GM12865 (cell line): ENCODE results near the gene DNAAF5.

Experiments used
- DNase-seq: peaks from one replicate; pipeline ENCODE4 v3.0.0; 2010; ENCODE audit warnings: low read depth
- H3K4me3 ChIP-seq: 2 replicates; pipeline ENCODE4 v1.5.1; 2011; ENCODE audit warnings: mild to moderate bottlenecking, low read depth, low read length, control low read depth
- TF ChIP-seq, protein P1 (sequence below): IDR thresholded peaks from 2 replicates; pipeline ENCODE4 v1.5.1; 2011; ENCODE audit warnings: low read length, control low read depth, low read depth, inconsistent platforms; ENCODE audit not compliant: insufficient read depth; ENCODE audit errors: missing control alignments

DNAAF5 gene

DNA sequence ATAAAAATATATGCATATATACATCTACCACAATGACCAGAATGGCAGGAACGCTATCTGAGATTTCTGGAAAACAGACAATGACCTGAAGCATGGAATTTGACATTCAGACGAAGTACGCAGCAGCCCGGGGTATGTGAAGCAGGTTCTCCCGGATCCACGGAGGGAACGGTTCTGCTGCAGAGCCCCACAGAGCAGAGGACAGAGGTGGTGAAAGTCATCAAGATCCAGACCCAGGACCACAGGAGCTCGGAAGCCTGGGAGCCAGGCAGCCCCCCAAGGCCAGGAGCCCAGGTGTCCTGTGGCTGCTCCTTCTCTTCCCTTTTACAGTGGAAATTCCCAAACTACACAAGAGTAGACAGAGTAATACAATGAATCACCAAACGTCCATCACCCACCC is 42.1 kb upstream of the DNAAF5 start:
- DNase-seq: no peak
- H3K4me3 ChIP-seq: no peak overlapping the region
- TF ChIP-seq, protein P1, sequence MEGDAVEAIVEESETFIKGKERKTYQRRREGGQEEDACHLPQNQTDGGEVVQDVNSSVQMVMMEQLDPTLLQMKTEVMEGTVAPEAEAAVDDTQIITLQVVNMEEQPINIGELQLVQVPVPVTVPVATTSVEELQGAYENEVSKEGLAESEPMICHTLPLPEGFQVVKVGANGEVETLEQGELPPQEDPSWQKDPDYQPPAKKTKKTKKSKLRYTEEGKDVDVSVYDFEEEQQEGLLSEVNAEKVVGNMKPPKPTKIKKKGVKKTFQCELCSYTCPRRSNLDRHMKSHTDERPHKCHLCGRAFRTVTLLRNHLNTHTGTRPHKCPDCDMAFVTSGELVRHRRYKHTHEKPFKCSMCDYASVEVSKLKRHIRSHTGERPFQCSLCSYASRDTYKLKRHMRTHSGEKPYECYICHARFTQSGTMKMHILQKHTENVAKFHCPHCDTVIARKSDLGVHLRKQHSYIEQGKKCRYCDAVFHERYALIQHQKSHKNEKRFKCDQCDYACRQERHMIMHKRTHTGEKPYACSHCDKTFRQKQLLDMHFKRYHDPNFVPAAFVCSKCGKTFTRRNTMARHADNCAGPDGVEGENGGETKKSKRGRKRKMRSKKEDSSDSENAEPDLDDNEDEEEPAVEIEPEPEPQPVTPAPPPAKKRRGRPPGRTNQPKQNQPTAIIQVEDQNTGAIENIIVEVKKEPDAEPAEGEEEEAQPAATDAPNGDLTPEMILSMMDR: no peak

DNA sequence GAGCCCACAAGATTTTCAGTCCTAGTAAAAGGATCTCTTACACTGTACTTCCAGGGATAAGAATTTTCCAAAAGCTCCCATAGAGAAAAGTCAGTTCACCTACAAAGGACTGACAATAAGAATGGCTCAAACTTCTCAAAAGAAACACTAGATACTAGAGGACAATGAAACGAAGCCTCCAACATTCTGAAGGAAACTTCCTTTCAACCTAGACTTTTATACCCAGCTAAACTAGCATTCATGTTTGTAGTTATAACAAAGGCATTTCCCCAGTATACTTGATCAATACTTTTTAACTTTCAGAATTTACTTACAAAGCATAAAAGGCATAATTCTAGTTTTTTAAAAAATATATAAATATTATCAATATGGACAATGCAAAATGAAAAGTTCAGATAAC is 41.0 kb upstream of the DNAAF5 start:
- no peak for DNase-seq
- no peak overlapping the region for H3K4me3 ChIP-seq
- TF ChIP-seq, protein P1: no peak

DNA sequence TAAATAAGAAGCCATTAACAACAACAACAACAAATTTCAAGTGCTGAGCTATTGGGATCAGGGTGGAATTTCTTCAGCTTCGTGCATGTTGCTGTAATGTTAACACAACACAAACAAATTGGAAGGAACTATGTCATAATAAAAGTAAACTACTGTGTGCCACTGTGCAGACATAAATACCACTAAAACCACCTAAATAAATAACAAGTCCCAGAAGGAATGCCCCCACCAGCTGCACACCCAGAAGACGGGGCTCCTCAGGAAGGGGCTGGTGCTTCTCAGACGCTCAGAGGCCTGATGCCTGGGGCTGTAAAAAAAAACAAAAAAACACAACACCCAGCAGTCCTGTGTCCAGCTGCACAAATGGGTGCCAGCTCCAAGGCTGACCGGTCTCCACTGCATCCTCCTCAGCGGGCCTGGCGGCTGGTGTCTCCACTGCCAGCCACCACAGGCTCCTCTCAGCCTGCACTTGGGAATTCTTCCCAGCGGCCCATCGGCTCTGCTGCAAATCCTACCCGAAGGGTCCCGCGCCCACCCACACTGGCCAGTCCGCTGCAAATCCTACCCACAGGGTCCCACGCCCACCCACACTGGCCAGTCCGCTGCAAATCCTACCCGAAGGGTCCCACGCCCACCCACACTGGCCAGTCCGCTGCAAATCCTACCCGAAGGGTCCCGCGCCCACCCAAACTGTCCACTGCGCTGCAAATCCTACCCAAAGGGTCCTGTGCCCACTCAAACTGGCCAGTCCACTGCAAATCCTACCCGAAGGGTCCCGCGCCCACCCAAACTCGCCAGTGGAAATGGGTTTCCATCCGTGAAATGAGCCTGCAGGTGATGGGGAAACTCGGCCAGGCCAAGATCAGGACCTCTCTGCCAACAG is 35.8 kb upstream of the DNAAF5 start:
- no peak overlapping the region for H3K4me3 ChIP-seq
- no peak for DNase-seq
- TF ChIP-seq, protein P1: no peak

DNA sequence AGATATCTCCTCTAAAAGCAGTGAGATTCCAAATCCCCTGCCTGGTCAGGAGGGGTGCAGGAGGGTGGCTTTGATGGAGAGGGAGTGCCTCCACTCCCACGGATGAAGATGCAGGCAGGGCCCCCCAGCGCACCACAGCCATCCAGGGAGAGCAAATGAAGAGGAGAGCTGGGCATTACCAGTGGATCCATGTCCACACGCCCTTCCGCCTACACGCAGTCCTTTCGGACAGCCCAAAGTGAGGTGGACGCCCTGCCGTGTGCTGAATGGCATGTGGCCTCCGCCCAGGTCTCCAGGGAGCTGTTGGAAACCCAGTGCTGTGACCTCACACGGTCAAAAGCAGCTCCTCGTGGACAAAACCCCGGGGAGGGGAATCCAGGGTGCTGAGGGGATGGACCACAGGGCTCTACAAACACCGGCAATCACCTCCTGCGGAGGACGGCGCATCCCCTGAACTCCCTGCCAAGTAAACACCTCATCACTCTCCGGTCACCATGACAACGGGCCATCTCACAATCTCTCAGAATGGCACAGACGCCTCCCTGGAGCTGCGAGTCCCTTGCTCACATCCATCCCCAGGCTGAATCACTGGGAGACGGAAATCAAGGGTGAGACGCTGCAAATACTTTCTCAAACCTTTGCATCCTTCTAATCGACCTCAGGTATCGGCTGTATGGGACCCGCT is 35.0 kb upstream of the DNAAF5 start:
- H3K4me3 ChIP-seq: no peak overlapping the region
- TF ChIP-seq, protein P1: no peak
- no peak for DNase-seq

DNA sequence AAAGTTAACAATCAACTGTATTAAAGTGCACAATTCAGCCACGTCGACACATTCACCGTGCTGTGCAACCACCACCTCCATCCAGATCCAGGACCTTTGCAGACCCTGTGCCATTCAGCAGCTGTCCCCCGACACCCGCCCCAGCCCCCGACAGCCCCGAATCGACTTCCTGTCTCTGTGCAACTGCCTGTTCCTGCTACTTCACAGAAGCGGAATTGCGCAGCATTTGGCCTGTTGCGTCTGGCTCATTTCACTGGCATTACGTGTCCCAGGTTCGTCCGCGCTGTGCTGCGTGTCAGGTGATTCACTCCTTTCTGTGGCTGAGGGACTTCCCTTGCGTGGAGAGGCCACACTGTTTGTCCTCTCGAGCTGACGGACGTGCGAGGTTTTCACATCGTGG is 33.2 kb upstream of the DNAAF5 start:
- no peak overlapping the region for H3K4me3 ChIP-seq
- TF ChIP-seq, protein P1: no peak
- no peak for DNase-seq

DNA sequence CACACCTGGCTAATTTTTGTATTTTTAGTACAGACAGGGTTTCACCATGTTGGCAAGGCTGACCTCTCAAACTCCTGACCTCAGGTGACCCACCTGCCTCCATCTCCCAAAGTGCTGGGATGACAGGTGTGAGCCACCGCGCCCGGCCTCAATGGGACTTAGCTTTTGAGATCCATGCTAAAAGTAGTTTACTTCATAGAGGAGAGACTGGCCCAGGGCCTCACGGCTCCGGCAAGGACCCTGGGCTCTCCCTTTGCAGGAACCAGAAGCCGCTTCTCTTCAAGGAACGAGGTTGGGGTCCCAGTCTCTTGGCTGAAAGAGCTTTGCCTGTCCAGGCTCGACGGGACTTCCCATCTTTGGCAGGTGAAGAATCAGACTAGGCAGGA is 30.1 kb upstream of the DNAAF5 start:
- H3K4me3 ChIP-seq: no peak overlapping the region
- TF ChIP-seq, protein P1: no peak
- no peak for DNase-seq
